GM23338 (cell line): ENCODE results near the gene HARS1. TPM values are rescaled to one million over a fixed set of nuclear protein-coding genes. Genes with fewer than 3 reads are reported as not detected.

Source experiments
- ATAC-seq: fragments of 200-7000 bp; cut with Tn5 transposase; 3 replicates; pipeline ENCODE4 v1.9.1; 2020
- DNase-seq: peaks from one replicate; pipeline ENCODE4 v3.0.0-alpha.2; 2015; ENCODE audit warnings: low spot score
- H2AFZ ChIP-seq: fragments of 200-600 bp; sonication (generic); 2 replicates; pipeline ENCODE4 v1.8.0; 2016; ENCODE audit warnings: antibody characterized with exemption, mild to moderate bottlenecking, moderate library complexity
- H3F3A ChIP-seq: fragments of 200-600 bp; sonication (generic); replicated peaks from 2 replicates; pipeline ENCODE4 v1.8.0; 2017; ENCODE audit warnings: antibody characterized with exemption, mixed run types, low read depth
- H3K27ac ChIP-seq: fragments of 200-600 bp; sonication (generic); 2 replicates; pipeline ENCODE4 v1.6.1; 2016; ENCODE audit warnings: low read depth
- H3K27me3 ChIP-seq: fragments of 200-600 bp; sonication (generic); 2 replicates; pipeline ENCODE4 v1.8.0; 2016; ENCODE audit warnings: mild to moderate bottlenecking, mixed run types, moderate library complexity; ENCODE audit not compliant: insufficient read depth
- H3K36me3 ChIP-seq: fragments of 200-600 bp; sonication (generic); 2 replicates; pipeline ENCODE4 v1.8.0; 2016; ENCODE audit warnings: mild to moderate bottlenecking; ENCODE audit not compliant: insufficient read depth
- H3K4me1 ChIP-seq: fragments of 200-600 bp; sonication (generic); 2 replicates; pipeline ENCODE4 v1.8.0; 2016; ENCODE audit warnings: mild to moderate bottlenecking, moderate library complexity; ENCODE audit not compliant: insufficient read depth
- H3K4me2 ChIP-seq: fragments of 200-600 bp; sonication (generic); 2 replicates; pipeline ENCODE4 v1.7.1; 2017; ENCODE audit warnings: mixed run types
- H3K4me3 ChIP-seq: fragments of 200-600 bp; sonication (generic); 2 replicates; pipeline ENCODE4 v1.6.1; 2016; ENCODE audit warnings: mixed run types
- H3K79me2 ChIP-seq: fragments of 200-600 bp; sonication (generic); replicated peaks from 2 replicates; pipeline ENCODE4 v1.8.0; 2017; ENCODE audit warnings: mild to moderate bottlenecking; ENCODE audit not compliant: insufficient read depth
- H3K9me2 ChIP-seq: fragments of 200-600 bp; sonication (generic); 2 replicates; pipeline ENCODE4 v1.8.0; 2017; ENCODE audit not compliant: insufficient read depth
- H4K20me1 ChIP-seq: fragments of 200-600 bp; sonication (generic); replicated peaks from 2 replicates; pipeline ENCODE4 v1.8.0; 2017; ENCODE audit warnings: mild to moderate bottlenecking; ENCODE audit not compliant: insufficient read depth
- H3K27ac Mint-ChIP-seq: 2 replicates; pipeline ENCODE4 v1.8.0; 2020; ENCODE audit warnings: inconsistent platforms, mild to moderate bottlenecking, moderate library complexity, mixed read lengths
- H3K27me3 Mint-ChIP-seq: 3 replicates; pipeline ENCODE4 v1.8.0; 2022; ENCODE audit warnings: low read depth, mild to moderate bottlenecking, moderate library complexity, mixed read lengths, inconsistent platforms; ENCODE audit not compliant: insufficient read depth, poor library complexity
- H3K36me3 Mint-ChIP-seq: 3 replicates; pipeline ENCODE4 v1.8.0; 2021; ENCODE audit warnings: low read depth, mild to moderate bottlenecking, inconsistent platforms, moderate library complexity, mixed read lengths
- H3K4me1 Mint-ChIP-seq: 3 replicates; pipeline ENCODE4 v1.8.0; 2020; ENCODE audit warnings: mild to moderate bottlenecking, inconsistent platforms, mixed read lengths
- H3K4me3 Mint-ChIP-seq: 3 replicates; pipeline ENCODE4 v1.8.0; 2021; ENCODE audit warnings: moderate library complexity, mild to moderate bottlenecking, inconsistent platforms, mixed read lengths
- H3K9me3 Mint-ChIP-seq: 3 replicates; pipeline ENCODE4 v1.8.0; 2020; ENCODE audit warnings: moderate library complexity, mild to moderate bottlenecking, inconsistent platforms, mixed read lengths
- CREB1 ChIP-seq: fragments of 250-450 bp; sonication (Bioruptor Pico); IDR thresholded peaks from 2 replicates; pipeline ENCODE4 v1.5.0; 2020; ENCODE audit warnings: low read depth, mild to moderate bottlenecking, moderate library complexity
- CTCF ChIP-seq, 2 experiments: fragments of 200-600 bp in 1 of 2; sonication (generic) in 1 of 2; conservative IDR thresholded peaks; 2 replicates each; pipeline versions ENCODE4 v1.5.1 to v1.6.1; 2016 to 2017; ENCODE audit warnings: antibody characterized with exemption in 2 of 2, low read depth in 2 of 2, mild to moderate bottlenecking in 2 of 2, moderate library complexity in 1 of 2
- EZH2phosphoT487 ChIP-seq: fragments of 200-600 bp; sonication (generic); IDR thresholded peaks from one replicate; pipeline ENCODE4 v1.8.1; 2018; ENCODE audit warnings: antibody characterized with exemption; ENCODE audit not compliant: unreplicated experiment
- JUNB ChIP-seq: IDR thresholded peaks from one replicate; pipeline ENCODE4 v1.6.1; 2016; ENCODE audit warnings: antibody characterized with exemption; ENCODE audit not compliant: unreplicated experiment
- NANOG ChIP-seq: IDR thresholded peaks from 2 replicates; pipeline ENCODE4 v1.6.1; 2016; ENCODE audit warnings: antibody characterized with exemption, borderline replicate concordance
- POLR2AphosphoS5 ChIP-seq: IDR thresholded peaks from 2 replicates; pipeline ENCODE4 v1.6.1; 2016; ENCODE audit warnings: antibody characterized with exemption, low read depth
- REST ChIP-seq: IDR thresholded peaks from one replicate; pipeline ENCODE4 v1.6.1; 2018; ENCODE audit warnings: antibody characterized with exemption; ENCODE audit not compliant: unreplicated experiment
- ZNF114 ChIP-seq: fragments of 250-450 bp; sonication (Bioruptor Pico); IDR thresholded peaks from 2 replicates; pipeline ENCODE4 v1.5.0; 2020; ENCODE audit warnings: mild to moderate bottlenecking, moderate library complexity
- ZNF331 ChIP-seq: fragments of 250-450 bp; sonication (Bioruptor Pico); IDR thresholded peaks from 2 replicates; pipeline ENCODE4 v1.5.0; 2020; ENCODE audit warnings: low read depth, mild to moderate bottlenecking, moderate library complexity
- polyA plus RNA-seq: library from polyadenylated mRNA; unstranded; fragments of >200 nt; fragmentation: Nextera tagmentation; extraction: Ambion mirVana; gene quantifications from 2 replicates; pipeline ENCODE4 v1.2.1, GENCODE V29; 2016
- total RNA-seq: library from RNA; depleted of rRNA; stranded (reverse); fragments of >200 nt; shearing (Covaris generic); gene quantifications from 2 replicates; pipeline ENCODE4 v1.2.3, GENCODE V29; 2014
- TF ChIP-seq, protein P1 (sequence below): fragments of 250-450 bp; sonication (Bioruptor Pico); IDR thresholded peaks from 2 replicates; pipeline ENCODE4 v1.5.0; 2020; ENCODE audit warnings: mild to moderate bottlenecking, moderate library complexity

The HARS1 gene
- total and polyA plus RNA-seq, 2 experiments from 2014 or later: 51.6 to 57.8 TPM

GRCh38 chr5:140690376-140690932 is 716 bp downstream of the HARS1 start:
- peaks cover 22% of the 10 kb centered on the region for H3K36me3 ChIP-seq
- Mint-ChIP-seq H3K36me3 (peaks cover 22% of the 10 kb centered on the region), H3K4me3 (peak overlapping the region; percentile 99), H3K4me1 (peaks cover 6% of the 10 kb centered on the region; the same call in 1 of the 3 replicates), H3K27me3 (peaks cover 4% of the 10 kb centered on the region), H3K27ac (peak overlapping the region; percentile 90), H3K9me3 (no peaks in the 10 kb centered on the region)
- peak overlapping the region; percentile 93 for H3K4me3 ChIP-seq
- no peak for DNase-seq
- no peak for TF ChIP-seq ZNF331 (CRISPR knock-in tag)
- peaks cover 2% of the 10 kb centered on the region; the same call in 1 of the 2 replicates for H3F3A ChIP-seq
- ATAC-seq: no peak
- peaks cover 43% of the 10 kb centered on the region for H3K79me2 ChIP-seq
- H3K27me3 ChIP-seq: no peaks in the 10 kb centered on the region
- no peaks in the 10 kb centered on the region for H4K20me1 ChIP-seq
- peaks cover 7% of the 10 kb centered on the region for H3K4me1 ChIP-seq
- H3K4me2 ChIP-seq: peak overlapping the region; percentile 84
- peak overlapping the region; percentile 98 for H2AFZ ChIP-seq
- no peak overlapping the region for H3K27ac ChIP-seq
- H3K9me2 ChIP-seq: no peaks in the 10 kb centered on the region

DNA sequence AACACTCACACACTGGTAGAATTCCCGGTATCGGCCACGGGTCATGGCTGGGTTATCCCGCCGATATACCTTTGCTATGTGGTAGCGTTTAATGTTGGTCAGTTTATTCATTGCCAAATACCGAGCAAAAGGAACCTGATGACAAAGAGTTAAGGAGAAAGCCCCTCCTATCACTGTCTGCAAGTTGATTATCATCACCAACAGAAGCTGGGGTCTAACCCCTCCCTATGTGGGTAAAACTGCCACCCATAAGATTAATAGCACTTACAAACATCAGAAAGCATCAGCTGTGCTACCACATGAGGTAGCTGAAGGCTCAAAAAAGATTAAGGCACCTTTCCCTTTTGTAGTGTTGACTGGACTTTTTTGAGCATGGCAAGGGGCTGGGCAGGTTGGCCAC is 12.2 kb downstream of the HARS1 start:
- H3K36me3 Mint-ChIP-seq: peaks cover 59% of the 10 kb centered on the region
- no peaks in the 10 kb centered on the region for H3K9me3 Mint-ChIP-seq
- H3K36me3 ChIP-seq: peaks cover 11% of the 10 kb centered on the region
- H3K4me3 Mint-ChIP-seq: no peak overlapping the region
- no peak overlapping the region for H3K27ac Mint-ChIP-seq
- no peak for ATAC-seq
- H3K4me1 ChIP-seq: no peaks in the 10 kb centered on the region
- DNase-seq: no peak
- H3K4me3 ChIP-seq: no peak overlapping the region
- H3K9me2 ChIP-seq: no peaks in the 10 kb centered on the region
- no peaks in the 10 kb centered on the region for H3K4me1 Mint-ChIP-seq
- no peaks in the 10 kb centered on the region for H3K27me3 ChIP-seq
- no peaks in the 10 kb centered on the region; the same call in 1 of the 2 replicates for H4K20me1 ChIP-seq
- peaks cover 5% of the 10 kb centered on the region; the same call in 1 of the 2 replicates for H3F3A ChIP-seq
- no peaks in the 10 kb centered on the region for H3K79me2 ChIP-seq
- H3K27ac ChIP-seq: no peak overlapping the region
- H3K27me3 Mint-ChIP-seq: no peaks in the 10 kb centered on the region
- no peak overlapping the region for H2AFZ ChIP-seq
- no peak overlapping the region for H3K4me2 ChIP-seq
- TF ChIP-seq REST: no peak
- TF ChIP-seq CTCF (conservative IDR thresholded peaks at IDR 0.05; ENCODE audit: low read depth in 2 of 2): no peak
- no peak for TF ChIP-seq NANOG
- TF ChIP-seq JUNB: no peak
- TF ChIP-seq ZNF114 (CRISPR knock-in tag): no peak
- no peak for TF ChIP-seq EZH2phosphoT487
- no peak for TF ChIP-seq POLR2AphosphoS5
- TF ChIP-seq CREB1: no peak
- TF ChIP-seq ZNF331 (CRISPR knock-in tag): no peak
- TF ChIP-seq, protein P1, sequence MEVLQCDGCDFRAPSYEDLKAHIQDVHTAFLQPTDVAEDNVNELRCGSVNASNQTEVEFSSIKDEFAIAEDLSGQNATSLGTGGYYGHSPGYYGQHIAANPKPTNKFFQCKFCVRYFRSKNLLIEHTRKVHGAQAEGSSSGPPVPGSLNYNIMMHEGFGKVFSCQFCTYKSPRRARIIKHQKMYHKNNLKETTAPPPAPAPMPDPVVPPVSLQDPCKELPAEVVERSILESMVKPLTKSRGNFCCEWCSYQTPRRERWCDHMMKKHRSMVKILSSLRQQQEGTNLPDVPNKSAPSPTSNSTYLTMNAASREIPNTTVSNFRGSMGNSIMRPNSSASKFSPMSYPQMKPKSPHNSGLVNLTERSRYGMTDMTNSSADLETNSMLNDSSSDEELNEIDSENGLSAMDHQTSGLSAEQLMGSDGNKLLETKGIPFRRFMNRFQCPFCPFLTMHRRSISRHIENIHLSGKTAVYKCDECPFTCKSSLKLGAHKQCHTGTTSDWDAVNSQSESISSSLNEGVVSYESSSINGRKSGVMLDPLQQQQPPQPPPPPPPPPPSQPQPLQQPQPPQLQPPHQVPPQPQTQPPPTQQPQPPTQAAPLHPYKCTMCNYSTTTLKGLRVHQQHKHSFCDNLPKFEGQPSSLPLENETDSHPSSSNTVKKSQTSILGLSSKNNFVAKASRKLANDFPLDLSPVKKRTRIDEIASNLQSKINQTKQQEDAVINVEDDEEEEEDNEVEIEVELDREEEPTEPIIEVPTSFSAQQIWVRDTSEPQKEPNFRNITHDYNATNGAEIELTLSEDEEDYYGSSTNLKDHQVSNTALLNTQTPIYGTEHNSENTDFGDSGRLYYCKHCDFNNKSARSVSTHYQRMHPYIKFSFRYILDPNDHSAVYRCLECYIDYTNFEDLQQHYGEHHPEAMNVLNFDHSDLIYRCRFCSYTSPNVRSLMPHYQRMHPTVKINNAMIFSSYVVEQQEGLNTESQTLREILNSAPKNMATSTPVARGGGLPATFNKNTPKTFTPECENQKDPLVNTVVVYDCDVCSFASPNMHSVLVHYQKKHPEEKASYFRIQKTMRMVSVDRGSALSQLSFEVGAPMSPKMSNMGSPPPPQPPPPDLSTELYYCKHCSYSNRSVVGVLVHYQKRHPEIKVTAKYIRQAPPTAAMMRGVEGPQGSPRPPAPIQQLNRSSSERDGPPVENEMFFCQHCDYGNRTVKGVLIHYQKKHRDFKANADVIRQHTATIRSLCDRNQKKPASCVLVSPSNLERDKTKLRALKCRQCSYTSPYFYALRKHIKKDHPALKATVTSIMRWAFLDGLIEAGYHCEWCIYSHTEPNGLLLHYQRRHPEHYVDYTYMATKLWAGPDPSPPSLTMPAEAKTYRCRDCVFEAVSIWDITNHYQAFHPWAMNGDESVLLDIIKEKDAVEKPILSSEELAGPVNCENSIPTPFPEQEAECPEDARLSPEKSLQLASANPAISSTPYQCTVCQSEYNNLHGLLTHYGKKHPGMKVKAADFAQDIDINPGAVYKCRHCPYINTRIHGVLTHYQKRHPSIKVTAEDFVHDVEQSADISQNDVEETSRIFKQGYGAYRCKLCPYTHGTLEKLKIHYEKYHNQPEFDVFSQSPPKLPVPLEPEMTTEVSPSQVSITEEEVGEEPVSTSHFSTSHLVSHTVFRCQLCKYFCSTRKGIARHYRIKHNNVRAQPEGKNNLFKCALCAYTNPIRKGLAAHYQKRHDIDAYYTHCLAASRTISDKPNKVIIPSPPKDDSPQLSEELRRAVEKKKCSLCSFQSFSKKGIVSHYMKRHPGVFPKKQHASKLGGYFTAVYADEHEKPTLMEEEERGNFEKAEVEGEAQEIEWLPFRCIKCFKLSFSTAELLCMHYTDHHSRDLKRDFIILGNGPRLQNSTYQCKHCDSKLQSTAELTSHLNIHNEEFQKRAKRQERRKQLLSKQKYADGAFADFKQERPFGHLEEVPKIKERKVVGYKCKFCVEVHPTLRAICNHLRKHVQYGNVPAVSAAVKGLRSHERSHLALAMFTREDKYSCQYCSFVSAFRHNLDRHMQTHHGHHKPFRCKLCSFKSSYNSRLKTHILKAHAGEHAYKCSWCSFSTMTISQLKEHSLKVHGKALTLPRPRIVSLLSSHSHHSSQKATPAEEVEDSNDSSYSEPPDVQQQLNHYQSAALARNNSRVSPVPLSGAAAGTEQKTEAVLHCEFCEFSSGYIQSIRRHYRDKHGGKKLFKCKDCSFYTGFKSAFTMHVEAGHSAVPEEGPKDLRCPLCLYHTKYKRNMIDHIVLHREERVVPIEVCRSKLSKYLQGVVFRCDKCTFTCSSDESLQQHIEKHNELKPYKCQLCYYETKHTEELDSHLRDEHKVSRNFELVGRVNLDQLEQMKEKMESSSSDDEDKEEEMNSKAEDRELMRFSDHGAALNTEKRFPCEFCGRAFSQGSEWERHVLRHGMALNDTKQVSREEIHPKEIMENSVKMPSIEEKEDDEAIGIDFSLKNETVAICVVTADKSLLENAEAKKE: no peak
